Lower leg skin (tissue), 4 donors: Measurements from ENCODE around the gene OGDHL. TPM values are rescaled to one million over a fixed set of nuclear protein-coding genes. Genes with fewer than 3 reads are reported as not detected.

Experiments
- DNase-seq, 2 donors: peaks; one replicate each; pipeline ENCODE4 v3.0.0-alpha.2; 2019; ENCODE audit warnings: low spot score in 2 of 2
- H3K4me3 ChIP-seq: fragments of 200-600 bp; sonication (generic); 2 replicates; pipeline ENCODE4 v1.5.1; 2017; ENCODE audit warnings: mild to moderate bottlenecking, low read depth; ENCODE audit not compliant: poor library complexity, severe bottlenecking
- POLR2A ChIP-seq, 2 donors: fragments of 450-650 bp; IDR thresholded peaks; one replicate each; pipeline ENCODE4 v1.6.1; 2016 to 2017; ENCODE audit warnings: antibody characterized with exemption in 2 of 2, mild to moderate bottlenecking in 1 of 2, moderate library complexity in 1 of 2
- WGBS, 2 donors: methylation state at CpG; one replicate each; pipeline ENCODE4 v1.1.5; 2018; 5-methylcytosine and 5-hydroxymethylcytosine counted together
- intact Hi-C: fragments of 100-400 bp; cut with DNase I; formaldehyde crosslinking; loops from one replicate; pipeline ENCODE4 v1.15.0; 2023; ENCODE audit warnings: low total_unique reads
- total RNA-seq, 4 donors: library from RNA; depleted of rRNA; stranded (reverse); fragments of >200 nt; gene quantifications; one replicate each; pipeline ENCODE4 v1.1.0, GENCODE V29; 2016
- TF ChIP-seq, protein P1 (sequence below), 3 donors: fragments of 450-650 bp; IDR thresholded peaks; one replicate each; pipeline ENCODE4 v1.5.1; 2016; ENCODE audit warnings: antibody characterized with exemption in 3 of 3, mild to moderate bottlenecking in 3 of 3, moderate library complexity in 2 of 3

The OGDHL gene
- total RNA-seq, 4 donors from 2014 or later = 0.10 to 0.16 TPM; not detected in 2

- TF ChIP-seq, protein P1, sequence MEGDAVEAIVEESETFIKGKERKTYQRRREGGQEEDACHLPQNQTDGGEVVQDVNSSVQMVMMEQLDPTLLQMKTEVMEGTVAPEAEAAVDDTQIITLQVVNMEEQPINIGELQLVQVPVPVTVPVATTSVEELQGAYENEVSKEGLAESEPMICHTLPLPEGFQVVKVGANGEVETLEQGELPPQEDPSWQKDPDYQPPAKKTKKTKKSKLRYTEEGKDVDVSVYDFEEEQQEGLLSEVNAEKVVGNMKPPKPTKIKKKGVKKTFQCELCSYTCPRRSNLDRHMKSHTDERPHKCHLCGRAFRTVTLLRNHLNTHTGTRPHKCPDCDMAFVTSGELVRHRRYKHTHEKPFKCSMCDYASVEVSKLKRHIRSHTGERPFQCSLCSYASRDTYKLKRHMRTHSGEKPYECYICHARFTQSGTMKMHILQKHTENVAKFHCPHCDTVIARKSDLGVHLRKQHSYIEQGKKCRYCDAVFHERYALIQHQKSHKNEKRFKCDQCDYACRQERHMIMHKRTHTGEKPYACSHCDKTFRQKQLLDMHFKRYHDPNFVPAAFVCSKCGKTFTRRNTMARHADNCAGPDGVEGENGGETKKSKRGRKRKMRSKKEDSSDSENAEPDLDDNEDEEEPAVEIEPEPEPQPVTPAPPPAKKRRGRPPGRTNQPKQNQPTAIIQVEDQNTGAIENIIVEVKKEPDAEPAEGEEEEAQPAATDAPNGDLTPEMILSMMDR (IDR thresholded peaks at IDR 0.05) = no peak
- no peak for TF ChIP-seq POLR2A (IDR thresholded peaks at IDR 0.05)
- 33 to 38% methylated on average over 12 of the region's 12 CpGs for WGBS, 2 donors
- H3K4me3 ChIP-seq = no peak overlapping the region
- no peak for DNase-seq
- intact Hi-C loops = no loop called here
Measured at GRCh38 chr10:49689882-49690510, 72.1 kb downstream of the OGDHL start.

GRCh38 chr10:49688920-49689319 lies 73.2 kb downstream of the OGDHL start:
- H3K4me3 ChIP-seq = no peak overlapping the region
- intact Hi-C loops = no loop called here
- 23 to 32% methylated on average over 7 of the region's 7 CpGs for WGBS, 2 donors
- DNase-seq = no peak
- TF ChIP-seq, protein P1 (IDR thresholded peaks at IDR 0.05) = no peak
- TF ChIP-seq POLR2A (IDR thresholded peaks at IDR 0.05) = no peak

- TF ChIP-seq, protein P1 (IDR thresholded peaks at IDR 0.05) = no peak
- TF ChIP-seq POLR2A (IDR thresholded peaks at IDR 0.05) = no peak
- no peak for DNase-seq
- WGBS, 2 donors = 13 to 27% methylated on average over 8 of the region's 8 CpGs
- no peak overlapping the region for H3K4me3 ChIP-seq
- intact Hi-C loops = no loop called here
Measured at GRCh38 chr10:49688261-49688846, 73.8 kb downstream of the OGDHL start.

DNA sequence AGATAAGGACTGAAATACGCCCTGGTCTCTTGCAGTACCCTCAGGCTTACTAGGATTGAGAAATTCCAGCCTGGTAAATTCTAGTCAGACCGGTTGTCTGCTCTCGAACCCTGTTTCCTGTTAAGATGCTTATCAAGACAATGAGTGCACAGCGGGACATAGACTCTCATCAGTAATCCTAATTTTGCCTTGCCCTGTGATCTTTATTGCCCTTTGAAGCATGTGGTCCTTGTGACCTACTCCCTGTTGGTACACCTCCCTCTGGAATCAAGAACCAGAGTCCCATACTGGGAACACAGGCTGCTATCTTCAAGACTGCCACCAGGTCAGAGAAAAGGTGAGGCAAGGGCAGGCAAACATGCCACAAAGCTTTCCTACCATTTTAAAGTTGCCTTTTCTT lies 75.5 kb downstream of the OGDHL start:
- no peak overlapping the region for H3K4me3 ChIP-seq
- no peak for DNase-seq
- no peak for TF ChIP-seq POLR2A (IDR thresholded peaks at IDR 0.05)
- TF ChIP-seq, protein P1 (IDR thresholded peaks at IDR 0.05) = no peak
- 43 to 69% methylated on average over 4 of the region's 4 CpGs for WGBS, 2 donors
- intact Hi-C loops = no loop called here

Other genes starting within 250 kb of the OGDHL start
- gene ERCC6, start 223.2 kb downstream of the OGDHL start, total RNA-seq = 10 to 100 TPM; 22.7 to 29.7 (median 23.6) TPM
- not detected for gene SLC18A3, start 152.0 kb downstream of the OGDHL start, total RNA-seq
- gene CHAT, start 148.3 kb downstream of the OGDHL start, total RNA-seq = not detected
- gene C10orf53, start 82.7 kb downstream of the OGDHL start, total RNA-seq = not detected
- 10 to 100 TPM; 18.1 to 26.6 (median 21.3) TPM for gene PARG, start 179.7 kb upstream of the OGDHL start, total RNA-seq
- 10 to 100 TPM in 3 of 4 donors, 1 to 10 TPM in 1; 9.3 to 22.0 (median 14.1) TPM for gene TIMM23B, start 179.7 kb upstream of the OGDHL start, total RNA-seq
- gene AGAP6, start 226.1 kb upstream of the OGDHL start, total RNA-seq = 10 to 100 TPM in 2 of 4 donors, 1 to 10 TPM in 2; 7.7 to 20.6 (median 9.3) TPM